HG03342 (cell line): ENCODE measurements around the gene WDR13.
A peak's percentile ranks its signal among the peaks of the same experiment; 100 is the strongest.

Source experiments
- ATAC-seq: cut with Tn5 transposase; IDR thresholded peaks from one replicate; pipeline ENCODE4 v1.9.1; 2021; ENCODE audit warnings: mild to moderate bottlenecking, moderate library complexity; ENCODE audit not compliant: unreplicated experiment

WDR13 gene

DNA sequence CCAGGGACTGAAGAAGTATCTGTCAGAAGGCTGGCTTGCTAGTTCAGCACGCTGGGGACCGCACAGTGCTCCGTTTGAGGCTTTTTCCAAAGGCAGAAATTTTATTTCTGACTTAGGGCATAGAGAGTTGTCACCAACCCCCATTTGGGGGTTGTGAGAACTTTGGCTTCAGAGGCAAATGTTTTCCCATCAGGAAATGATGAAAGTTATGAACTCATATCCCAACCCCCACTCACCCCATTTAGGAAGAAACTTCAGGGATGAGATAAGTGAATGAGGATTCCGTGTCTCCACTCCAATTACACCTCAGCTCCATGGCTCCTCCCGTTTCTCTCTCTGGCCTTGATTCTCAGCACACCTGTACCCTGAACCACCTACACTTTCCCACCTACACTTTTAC lies 4.3 kb upstream of the WDR13 start:
- no peak for ATAC-seq

DNA sequence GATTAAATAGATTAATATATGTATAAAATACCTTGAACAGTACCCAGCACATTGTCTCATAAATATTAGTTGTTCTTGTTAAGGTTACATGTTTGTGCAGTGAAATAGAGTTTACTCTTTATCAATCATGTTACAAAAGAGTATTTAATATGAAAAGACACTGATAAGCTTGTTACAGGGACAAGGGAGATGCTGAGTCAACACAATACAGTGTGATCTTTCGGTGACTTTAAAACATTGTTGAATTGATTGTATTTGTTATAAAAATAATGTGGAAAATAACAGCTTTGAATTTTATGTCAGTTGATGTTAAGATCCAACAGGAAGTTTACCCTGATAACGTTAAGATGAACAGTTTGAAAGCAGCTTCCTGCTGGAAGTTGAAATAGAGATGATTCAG lies 1.4 kb upstream of the WDR13 start:
- ATAC-seq = no peak

DNA sequence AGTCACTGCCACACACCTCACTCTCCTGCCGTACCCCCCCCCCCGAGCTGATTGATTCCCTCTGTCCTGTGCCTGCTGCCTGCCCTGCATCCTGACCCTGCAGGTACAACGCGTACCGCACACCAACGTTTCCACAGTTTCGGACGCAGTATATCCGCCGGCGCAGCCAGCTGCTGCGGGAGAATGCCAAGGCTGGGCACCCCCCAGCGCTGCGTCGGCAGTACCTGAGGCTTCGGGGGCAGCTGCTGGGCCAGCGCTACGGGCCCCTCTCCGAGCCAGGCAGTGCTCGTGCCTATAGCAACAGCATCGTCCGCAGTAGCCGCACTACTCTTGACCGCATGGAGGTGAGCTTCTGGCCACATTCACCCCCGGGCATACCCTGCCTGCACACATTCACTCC lies 1.3 kb downstream of the WDR13 start:
- ATAC-seq = no peak

DNA sequence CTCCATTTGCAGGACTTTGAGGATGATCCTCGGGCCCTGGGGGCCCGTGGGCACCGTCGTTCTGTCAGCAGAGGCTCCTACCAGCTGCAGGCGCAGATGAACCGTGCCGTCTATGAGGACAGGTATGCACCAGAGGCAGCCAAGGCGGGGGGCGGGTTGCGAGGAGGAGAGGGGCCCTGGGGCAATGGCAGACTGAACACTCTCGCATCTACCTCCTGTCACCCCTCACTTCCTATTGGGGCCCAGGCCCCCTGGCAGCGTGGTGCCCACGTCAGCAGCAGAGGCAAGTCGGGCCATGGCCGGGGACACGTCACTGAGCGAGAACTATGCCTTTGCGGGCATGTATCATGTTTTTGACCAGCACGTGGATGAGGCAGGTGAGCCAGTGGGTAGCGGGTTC lies 2.0 kb downstream of the WDR13 start:
- ATAC-seq = no peak

DNA sequence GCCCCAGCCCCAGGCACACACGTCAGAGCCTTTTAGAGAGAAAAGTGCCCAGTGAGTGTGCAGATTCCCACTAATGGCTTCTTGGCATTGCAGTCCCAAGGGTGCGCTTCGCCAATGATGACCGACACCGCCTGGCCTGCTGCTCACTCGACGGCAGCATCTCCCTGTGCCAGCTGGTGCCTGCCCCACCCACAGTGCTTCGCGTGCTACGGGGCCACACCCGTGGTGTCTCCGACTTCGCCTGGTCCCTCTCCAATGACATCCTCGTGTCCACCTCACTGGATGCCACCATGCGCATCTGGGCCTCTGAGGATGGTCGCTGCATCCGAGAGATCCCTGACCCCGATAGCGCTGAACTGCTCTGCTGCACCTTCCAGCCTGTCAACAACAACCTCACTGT lies 2.9 kb downstream of the WDR13 start:
- ATAC-seq = no peak

DNA sequence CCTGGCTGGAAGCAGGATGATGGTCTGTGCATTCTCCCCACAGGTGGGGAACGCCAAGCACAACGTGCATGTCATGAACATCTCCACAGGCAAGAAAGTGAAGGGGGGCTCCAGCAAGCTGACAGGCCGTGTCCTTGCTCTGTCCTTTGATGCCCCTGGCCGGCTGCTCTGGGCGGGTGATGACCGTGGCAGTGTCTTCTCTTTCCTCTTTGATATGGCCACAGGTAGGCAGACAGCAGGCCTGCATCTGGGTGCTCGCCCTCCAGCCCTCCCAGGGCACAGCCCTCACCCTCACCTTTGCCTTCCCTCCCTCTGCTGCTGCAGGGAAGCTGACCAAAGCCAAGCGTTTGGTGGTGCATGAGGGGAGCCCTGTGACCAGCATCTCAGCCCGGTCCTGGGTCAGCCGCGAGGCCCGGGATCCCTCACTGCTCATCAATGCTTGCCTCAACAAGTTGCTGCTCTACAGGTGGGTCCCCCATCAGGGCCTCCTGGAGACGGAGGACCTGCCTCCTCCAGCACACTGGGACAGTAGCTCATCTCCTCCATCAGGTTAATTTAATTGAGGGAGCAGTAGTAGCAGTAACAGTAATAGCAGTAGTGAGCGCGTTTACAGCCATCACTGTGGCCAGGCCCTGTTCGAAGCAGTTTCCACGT lies 4.6 kb downstream of the WDR13 start:
- ATAC-seq = no peak

DNA sequence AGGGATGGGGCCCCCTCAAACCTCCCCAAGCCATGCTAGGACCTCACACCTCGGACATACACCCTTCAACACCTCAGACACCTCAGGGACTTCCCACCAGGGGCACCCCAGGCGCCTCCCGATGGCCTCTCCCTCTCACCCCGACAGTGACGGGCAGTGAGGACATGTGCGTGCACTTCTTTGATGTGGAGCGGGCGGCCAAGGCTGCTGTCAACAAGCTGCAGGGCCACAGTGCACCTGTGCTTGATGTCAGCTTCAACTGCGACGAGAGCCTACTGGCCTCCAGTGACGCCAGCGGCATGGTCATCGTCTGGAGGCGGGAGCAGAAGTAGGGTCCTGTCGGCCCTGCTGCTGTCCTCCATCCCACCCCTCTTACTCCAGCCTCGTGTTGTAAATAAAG lies 7.4 kb downstream of the WDR13 start:
- ATAC-seq = no peak

DNA sequence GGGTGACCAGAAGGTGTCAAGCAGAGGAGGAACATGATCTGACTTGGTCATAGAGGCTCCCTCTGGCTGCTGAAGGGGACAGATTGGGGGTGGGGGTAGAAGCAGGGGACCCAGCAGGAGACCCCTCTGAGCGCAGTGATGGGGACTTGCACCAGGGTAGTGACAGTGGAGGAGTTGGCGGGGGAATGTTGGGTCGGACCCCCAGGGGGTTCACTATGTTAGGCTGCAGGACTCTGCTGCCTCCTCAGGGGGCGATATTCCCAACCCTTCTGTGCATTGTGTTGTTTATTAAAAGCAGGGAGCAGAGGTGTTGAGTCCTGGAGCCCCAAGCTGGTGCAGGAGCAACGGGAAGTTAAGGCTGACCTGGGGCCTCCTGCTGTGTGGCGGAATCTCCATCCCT lies 8.8 kb downstream of the WDR13 start:
- ATAC-seq = no peak

DNA sequence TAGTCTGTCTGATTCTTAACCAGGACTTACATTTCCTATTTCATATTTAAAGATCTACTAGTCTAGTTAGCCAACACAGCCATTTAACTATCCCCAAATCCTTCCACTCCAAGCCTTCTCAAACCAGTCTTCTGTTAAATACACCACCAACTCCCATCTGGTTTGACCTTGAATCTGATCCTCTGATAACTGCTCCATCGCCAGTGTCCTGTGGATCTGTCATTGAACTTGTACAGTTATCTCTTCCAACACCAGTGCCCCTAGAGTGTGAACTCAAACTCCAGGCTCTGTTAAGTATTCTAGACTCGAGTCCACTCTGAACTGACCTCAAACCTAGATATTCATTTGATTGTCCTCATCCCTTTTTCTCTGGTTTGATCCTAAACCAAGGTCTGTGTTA lies 14.4 kb downstream of the WDR13 start:
- ATAC-seq = no peak

DNA sequence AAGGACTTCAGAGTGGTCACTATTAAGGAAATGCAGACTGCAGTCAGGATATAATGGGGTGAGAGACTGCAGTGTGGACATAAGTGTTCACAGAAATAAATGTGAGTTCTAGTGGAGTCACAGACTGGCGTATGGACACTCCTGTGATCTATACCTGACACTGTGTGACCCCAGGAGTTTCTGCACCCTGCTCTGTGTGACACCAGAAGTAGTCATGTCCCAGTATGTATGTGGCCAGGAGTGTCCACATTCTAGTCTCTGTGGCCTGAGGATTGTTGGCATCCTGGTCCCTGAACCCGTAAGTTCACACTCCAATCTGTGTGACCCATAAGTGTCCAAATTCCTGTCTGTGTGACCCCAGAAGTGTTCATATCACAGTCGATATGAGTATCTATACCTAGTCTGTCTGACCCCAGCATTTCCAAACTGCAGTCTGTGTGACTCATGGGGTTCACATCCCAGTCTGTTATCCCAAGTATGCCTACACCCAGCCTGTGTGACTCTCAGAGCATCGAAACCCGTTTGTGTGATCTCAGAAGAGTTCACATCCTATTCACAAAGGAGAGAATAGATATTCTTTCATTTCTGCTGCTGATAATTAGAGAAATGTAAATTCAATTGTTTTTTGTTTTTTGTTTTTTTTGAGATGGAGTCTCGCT lies 16.3 kb downstream of the WDR13 start:
- no peak for ATAC-seq

DNA sequence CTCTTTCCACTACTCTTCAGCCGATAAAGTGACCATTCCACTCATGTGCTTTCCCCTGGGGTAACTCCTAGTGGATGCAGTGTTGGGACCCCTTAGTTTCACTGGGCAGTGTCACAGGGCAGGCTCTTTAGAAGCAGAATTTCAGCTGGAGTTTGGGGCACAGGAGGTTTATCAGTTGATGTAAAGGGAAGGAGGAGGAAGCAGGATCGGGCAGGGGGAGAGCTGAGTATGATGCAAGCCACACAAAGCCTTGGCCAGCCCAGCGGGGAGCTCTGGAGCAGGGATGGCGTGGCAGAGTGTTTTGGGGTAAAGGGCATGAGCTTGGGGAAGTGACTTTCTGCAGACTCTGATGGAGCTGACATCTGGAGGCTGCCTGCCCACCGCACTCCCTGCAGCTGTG lies 19.3 kb downstream of the WDR13 start:
- no peak for ATAC-seq

DNA sequence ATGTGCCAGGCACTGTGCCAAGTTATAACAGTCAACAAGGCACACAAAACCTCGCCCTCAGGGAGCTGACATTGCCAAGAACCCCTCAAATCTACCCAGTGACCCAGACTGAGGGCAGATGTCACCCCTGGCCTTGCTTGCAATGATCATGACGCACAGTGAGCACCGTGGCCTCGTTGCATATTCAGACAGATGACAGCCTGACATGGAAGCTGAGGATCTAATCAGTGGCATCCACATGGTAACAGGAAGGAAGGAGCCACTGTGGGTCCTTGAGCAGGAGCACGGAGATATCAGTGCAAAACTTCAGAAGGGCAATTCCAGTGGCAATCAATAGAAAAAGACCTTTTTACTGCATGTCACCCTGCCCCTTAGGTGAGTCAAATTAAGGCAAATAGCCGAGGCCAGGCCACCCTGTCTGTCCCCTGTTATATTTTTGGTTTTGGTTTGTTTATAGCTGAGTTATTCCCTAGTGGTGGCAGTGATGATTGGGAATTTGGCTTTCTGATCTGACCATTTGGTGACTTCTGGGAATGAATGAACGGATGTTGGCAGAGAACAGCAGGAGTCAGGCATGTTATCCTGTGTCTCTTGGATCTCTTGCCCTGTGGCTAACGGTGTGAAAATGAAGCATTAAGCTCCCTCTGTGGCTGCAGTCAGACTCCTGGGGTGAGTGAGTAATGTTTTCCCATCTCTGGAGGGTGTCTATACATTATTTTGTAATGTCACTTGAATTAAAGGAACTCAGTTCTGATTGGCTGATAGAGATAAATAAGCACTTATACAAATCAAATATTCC lies 20.4 kb downstream of the WDR13 start:
- ATAC-seq = no peak

DNA sequence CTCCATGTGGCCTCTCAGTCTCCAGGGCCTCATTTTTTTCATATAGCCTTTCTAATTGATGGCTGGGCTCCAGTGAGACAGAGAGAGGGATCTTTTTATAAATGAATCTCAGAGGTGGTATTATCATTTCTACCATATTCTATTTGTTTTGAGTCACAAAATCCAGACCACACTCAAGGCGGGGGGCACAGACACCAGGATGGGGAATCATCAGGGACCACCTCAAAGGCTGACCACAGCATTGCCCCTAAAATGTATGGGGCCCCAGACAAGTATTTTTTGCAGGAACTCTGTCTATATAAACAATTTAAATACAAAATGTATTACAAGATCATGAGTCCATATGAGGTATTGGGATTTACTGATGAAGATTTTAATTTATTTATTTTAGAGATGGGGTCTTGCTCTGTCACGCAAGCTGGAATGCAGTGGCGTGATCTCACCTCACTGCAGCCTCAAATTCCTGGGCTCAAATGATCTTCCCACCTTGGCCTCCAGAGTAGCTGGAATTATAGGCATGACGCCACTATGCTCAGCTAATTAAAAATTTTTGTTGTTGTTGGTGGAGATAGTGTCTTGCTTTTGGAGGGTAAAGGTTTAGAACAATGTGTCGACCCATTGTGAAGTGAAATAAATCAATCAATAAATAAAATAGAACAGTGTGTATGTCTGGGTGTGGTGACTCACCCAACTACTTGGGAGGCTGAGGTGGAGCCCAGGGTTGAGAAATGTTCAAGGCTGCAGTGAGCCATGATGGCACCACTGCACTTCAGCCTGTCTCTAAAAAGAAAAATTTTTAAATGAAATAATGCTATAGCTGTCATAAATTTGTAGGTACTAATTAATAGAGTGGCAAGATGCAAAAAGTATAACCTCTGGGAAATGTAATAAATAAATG lies 29.4 kb downstream of the WDR13 start:
- ATAC-seq = no peak

DNA sequence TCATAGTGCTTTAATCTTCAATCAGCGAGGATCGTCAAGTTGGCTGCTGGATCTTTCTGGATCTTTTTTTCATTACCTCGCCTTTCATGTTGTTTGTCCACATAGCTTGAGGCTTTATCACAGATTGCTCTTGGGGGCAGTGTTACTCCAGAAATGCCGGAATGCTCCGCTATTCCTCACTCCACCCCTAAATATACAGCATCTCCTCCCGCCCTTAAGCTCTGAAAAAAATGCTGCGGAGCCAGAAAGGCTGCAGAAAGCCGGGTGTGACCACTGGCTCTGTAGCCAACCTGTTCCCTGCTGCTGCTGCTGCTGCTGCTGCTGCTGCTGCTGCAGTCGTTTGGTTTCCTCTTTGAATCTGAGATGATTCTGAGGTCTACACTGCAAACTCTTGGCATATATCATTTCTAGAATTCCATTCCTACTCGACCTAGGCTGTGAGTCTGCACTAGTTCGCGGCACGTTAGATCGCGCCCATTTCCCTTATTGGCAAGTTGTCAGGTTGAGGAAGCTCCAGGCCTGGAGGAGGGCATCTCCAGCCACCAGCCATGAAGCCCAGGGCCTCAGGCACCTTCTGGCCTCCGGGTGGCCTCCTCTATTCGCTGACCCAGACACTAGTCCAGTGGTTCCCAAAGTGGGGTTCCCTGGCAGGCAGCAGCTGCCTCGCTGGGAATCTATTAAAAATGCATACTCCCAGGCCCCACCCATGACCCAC lies 34.2 kb downstream of the WDR13 start:
- ATAC-seq = peak; percentile 74

DNA sequence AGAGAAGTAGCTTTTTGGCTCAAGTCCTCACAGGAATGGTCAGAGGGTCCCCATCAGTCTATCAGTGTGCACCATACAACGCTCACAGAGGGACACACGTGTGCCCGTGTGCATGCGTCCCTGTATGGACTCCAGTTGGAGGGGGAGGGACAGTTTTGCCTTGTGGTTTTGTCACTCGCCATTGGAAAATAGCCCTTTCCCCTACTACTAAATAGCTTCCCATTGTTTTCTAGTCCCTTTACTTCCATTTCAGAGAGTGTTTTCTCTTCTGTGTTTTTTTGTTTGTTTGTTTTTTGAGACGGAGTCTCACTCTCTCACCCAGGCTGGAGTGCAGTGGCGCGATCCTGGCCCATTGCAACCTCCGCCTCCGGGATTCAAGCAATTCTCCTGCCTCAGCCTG lies 34.9 kb downstream of the WDR13 start:
- no peak for ATAC-seq

DNA sequence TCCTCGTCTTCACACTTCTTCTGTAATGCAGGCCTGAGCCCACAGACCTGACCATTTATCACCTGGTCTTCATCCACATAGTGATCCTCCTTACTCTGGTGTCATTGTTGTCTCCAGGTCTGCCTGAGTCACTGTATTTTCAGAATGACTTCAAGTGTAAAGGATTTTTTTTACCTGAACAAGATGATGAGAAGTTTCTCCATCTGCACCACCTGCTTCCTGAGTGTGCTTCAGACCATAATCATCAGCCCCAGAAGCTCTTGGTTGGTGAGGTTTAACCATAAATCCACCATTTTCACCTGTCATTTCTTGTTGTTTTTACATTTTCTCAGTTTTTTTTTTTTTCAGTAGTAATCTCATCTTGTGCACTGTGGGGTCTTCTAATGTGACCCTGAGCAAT lies 39.0 kb downstream of the WDR13 start:
- no peak for ATAC-seq

DNA sequence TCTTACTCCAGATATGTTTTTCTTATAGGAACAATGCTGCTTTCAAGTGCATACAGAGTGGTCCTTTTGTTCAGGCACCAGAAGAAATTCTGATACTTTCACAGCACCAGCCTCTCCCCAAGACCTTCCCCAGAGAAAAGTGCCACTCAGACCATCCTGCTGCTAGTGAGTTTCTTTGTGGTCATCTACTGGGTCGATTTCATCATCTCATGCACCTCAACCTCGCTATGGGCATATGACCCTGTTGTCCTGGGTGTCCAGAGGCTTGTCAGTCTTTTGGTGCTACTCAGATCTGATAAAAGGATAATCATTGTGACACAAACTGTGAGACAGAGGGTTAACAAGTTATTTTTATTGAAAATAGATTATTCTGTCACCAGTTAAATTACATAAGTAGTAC lies 39.5 kb downstream of the WDR13 start:
- ATAC-seq = no peak

DNA sequence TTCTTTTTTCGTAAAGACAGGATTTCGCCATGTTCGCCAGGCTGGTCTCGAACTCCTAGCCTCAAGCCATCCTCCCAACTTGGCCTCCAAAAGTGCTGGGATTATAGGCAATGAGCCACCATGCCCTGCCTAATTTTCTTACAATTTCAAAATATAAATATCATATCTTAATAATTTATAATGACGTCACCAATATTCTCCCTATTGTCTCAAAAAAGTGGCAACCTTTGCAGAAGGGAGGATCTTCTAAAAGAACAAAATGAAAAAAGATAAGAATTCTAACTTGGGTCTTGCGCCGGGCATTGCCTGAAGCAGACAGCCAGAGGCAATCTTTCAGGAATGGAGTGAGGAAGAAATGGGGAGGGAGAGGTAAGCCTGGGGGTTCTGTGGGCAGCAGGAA lies 48.4 kb downstream of the WDR13 start:
- no peak for ATAC-seq

DNA sequence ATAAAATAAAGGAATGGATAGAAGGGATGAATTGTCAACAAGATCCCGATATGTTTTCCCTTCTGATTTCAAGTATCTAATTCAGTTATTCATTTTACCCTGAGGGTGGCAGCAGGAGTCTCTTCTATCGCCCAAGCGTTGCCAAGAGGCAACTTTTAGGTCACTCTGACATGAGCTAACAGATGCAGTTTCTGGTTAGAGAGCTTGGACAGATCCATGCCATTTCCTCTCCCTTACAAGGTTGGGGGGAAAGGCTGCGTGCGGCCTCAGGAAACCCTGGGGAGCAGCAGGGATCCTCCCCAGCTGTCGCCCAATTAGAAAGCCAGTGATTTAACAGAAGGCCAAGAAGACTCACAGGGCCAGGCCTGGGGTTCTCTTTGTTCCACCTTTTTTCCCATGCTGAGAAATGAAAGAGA lies 51.1 kb downstream of the WDR13 start:
- ATAC-seq = no peak

DNA sequence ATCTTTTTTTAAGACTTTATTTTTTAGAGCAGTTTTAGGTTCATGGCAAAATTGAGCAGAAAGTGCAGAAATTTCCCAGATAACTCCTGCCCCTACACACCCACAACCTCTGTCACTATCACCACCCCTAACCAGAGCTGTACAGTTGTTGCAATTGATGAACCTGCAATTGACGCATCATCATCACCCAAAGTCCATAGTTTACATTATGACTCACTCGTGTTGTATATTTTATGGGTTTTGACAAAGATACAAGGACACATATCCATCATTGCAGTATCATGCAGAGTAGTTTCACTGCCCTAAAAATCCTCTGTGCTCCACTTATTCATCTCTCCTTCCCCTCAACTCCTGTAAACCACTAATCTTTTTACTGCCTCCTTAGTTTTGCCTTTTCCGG lies 51.8 kb downstream of the WDR13 start:
- ATAC-seq = no peak
